Measurements from ENCODE around the gene SEMA5A. TPM values are rescaled to one million over a fixed set of nuclear protein-coding genes. Genes with fewer than 3 reads are reported as not detected.

SEMA5A gene
- total RNA-seq, 1 experiment from 2014 or later, result 9.3 TPM

GRCh38 chr5:9168791-9169556 is 376.9 kb downstream of the SEMA5A start:
- DNase-seq (ENCODE audit: low spot score) (no peak), ATAC-seq (no peak)
- POLR2A ChIA-PET, result no interaction called here
- no peak overlapping the region; the same call in 1 of the 2 replicates for H3K27ac Mint-ChIP-seq
- H3K4me1 Mint-ChIP-seq, result peaks cover 24% of the 10 kb centered on the region
- peaks cover 3% of the 10 kb centered on the region; the same call in 1 of the 2 replicates for H3K9me3 Mint-ChIP-seq
- CTCF ChIA-PET, result no interaction called here
- H3K27me3 Mint-ChIP-seq (ENCODE audit: low read depth), result no peaks in the 10 kb centered on the region
- no peak overlapping the region for H3K4me3 Mint-ChIP-seq
- no peaks in the 10 kb centered on the region for H3K36me3 Mint-ChIP-seq
- no peak for TF ChIP-seq TCF7 (CRISPR knock-in tag; IDR thresholded peaks at IDR 0.05; ENCODE audit: low read depth)
- TF ChIP-seq CREM (CRISPR knock-in tag; IDR thresholded peaks at IDR 0.05), result no peak
- no peak for TF ChIP-seq TEAD1 (CRISPR knock-in tag; IDR thresholded peaks at IDR 0.05)
- TF ChIP-seq ZNF416 (CRISPR knock-in tag; IDR thresholded peaks at IDR 0.05), result no peak
- no peak for TF ChIP-seq ZNF219 (CRISPR knock-in tag; IDR thresholded peaks at IDR 0.05; ENCODE audit: borderline replicate concordance)
- TF ChIP-seq ZNF425 (CRISPR knock-in tag; conservative IDR thresholded peaks at IDR 0.05), result no peak
- TF ChIP-seq ZNF396 (CRISPR knock-in tag; IDR thresholded peaks at IDR 0.05; ENCODE audit: borderline replicate concordance), result no peak
- TF ChIP-seq ZNF671 (CRISPR knock-in tag; IDR thresholded peaks at IDR 0.05), result no peak
- TF ChIP-seq NR1H2 (CRISPR knock-in tag; IDR thresholded peaks at IDR 0.05), result no peak
- no peak for TF ChIP-seq ZNF532 (CRISPR knock-in tag; IDR thresholded peaks at IDR 0.05; ENCODE audit: borderline replicate concordance)
- TF ChIP-seq OVOL2 (CRISPR knock-in tag; IDR thresholded peaks at IDR 0.05; ENCODE audit: borderline replicate concordance), result no peak
- TF ChIP-seq JAZF1 (CRISPR knock-in tag; IDR thresholded peaks at IDR 0.05), result no peak
- TF ChIP-seq ZSCAN18 (CRISPR knock-in tag; IDR thresholded peaks at IDR 0.05), result no peak
- TF ChIP-seq MXD4 (CRISPR knock-in tag; IDR thresholded peaks at IDR 0.05; ENCODE audit: borderline replicate concordance), result no peak
- TF ChIP-seq ZNF423 (CRISPR knock-in tag; IDR thresholded peaks at IDR 0.05), result no peak
- no peak for TF ChIP-seq FOXJ3 (CRISPR knock-in tag; IDR thresholded peaks at IDR 0.05; ENCODE audit: borderline replicate concordance)
- no peak for TF ChIP-seq NFE2L1 (CRISPR knock-in tag; IDR thresholded peaks at IDR 0.05)
- TF ChIP-seq CDX4 (CRISPR knock-in tag; IDR thresholded peaks at IDR 0.05; ENCODE audit: borderline replicate concordance), result no peak

Measured in WTC11 (cell line).